ENCODE data around the gene ALAD.

DNA sequence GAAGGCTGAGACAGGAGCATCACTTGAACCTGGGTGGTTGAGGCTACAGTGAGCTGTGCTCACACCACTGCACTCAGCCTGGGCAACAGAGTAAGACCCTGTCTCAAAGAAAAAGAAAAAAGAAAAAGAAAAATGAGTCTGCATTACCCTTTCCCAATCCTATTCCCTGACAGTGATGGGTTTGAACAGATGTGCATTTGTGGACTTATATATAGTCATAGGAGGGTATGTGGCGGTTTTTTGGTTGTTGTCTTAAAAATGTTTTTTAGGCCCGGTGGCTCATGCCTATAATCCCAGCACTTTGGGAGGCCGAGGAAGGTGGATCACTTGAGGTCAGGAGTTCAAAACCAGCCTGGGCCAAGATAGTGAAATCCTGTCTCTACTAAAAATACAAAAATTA, 37.7 kb downstream of the ALAD start:
- no peak for TF ChIP-seq POLR2AphosphoS5 (IDR thresholded peaks at IDR 0.05; ENCODE audit: low read depth, low read length)
- no peak for TF ChIP-seq POLR2A (IDR thresholded peaks at IDR 0.05; ENCODE audit: low read depth, low read length)
- TF ChIP-seq POU2F2 (IDR thresholded peaks at IDR 0.05; ENCODE audit: low read depth, low read length): no peak
- TF ChIP-seq TAF1 (IDR thresholded peaks at IDR 0.05; ENCODE audit: low read depth, low read length): no peak
